ENCODE data around the gene FSTL4. TPM values are rescaled to one million over a fixed set of nuclear protein-coding genes. Genes with fewer than 3 reads are reported as not detected.

Gene FSTL4
- total RNA-seq, 1 donor from 2014 or later: not detected

GRCh38 chr5:133340822-133341221 lies 271.5 kb downstream of the FSTL4 start:
- peaks cover 5% of the 10 kb centered on the region for H3K27me3 ChIP-seq (ENCODE audit: low read depth)
- DNase-seq: no peak
- intact Hi-C loops (cut with micrococcal nuclease): no loop called here

GRCh38 chr5:133340002-133340755 lies 272.2 kb downstream of the FSTL4 start:
- H3K4me1 ChIP-seq: no peaks in the 10 kb centered on the region
- no peaks in the 10 kb centered on the region for H3K36me3 ChIP-seq
- no peak for TF ChIP-seq CTCF (IDR thresholded peaks at IDR 0.05; ENCODE audit: borderline replicate concordance)
- H3K27ac ChIP-seq (replicated peaks): no peak overlapping the region
- intact Hi-C loops (cut with micrococcal nuclease): no loop called here
- H3K4me3 ChIP-seq: no peak overlapping the region
- H3K9me3 ChIP-seq (replicated peaks): no peaks in the 10 kb centered on the region
- no peak for DNase-seq
- H3K27me3 ChIP-seq (ENCODE audit: low read depth): peaks cover 8% of the 10 kb centered on the region

More at GRCh38 chr5:133340822-133341221, 271.5 kb downstream of the FSTL4 start:
- H3K4me3 ChIP-seq: no peak overlapping the region
- no peaks in the 10 kb centered on the region for H3K4me1 ChIP-seq
- H3K9me3 ChIP-seq (replicated peaks): no peaks in the 10 kb centered on the region
- H3K27ac ChIP-seq (replicated peaks): no peak overlapping the region
- no peaks in the 10 kb centered on the region for H3K36me3 ChIP-seq
- TF ChIP-seq CTCF (IDR thresholded peaks at IDR 0.05; ENCODE audit: borderline replicate concordance): no peak

- no peaks in the 10 kb centered on the region for H3K4me1 ChIP-seq
- no peak overlapping the region for H3K27ac ChIP-seq (replicated peaks)
- intact Hi-C loops (cut with micrococcal nuclease): no loop called here
- H3K36me3 ChIP-seq: no peaks in the 10 kb centered on the region
- no peaks in the 10 kb centered on the region for H3K9me3 ChIP-seq (replicated peaks)
- no peak for DNase-seq
- H3K27me3 ChIP-seq (ENCODE audit: low read depth): peaks cover 20% of the 10 kb centered on the region
- no peak overlapping the region for H3K4me3 ChIP-seq
- no peak for TF ChIP-seq CTCF (IDR thresholded peaks at IDR 0.05; ENCODE audit: borderline replicate concordance)
Measured at GRCh38 chr5:133338504-133339355, 273.6 kb downstream of the FSTL4 start.

GRCh38 chr5:133337795-133338445 lies 274.4 kb downstream of the FSTL4 start:
- peaks cover 28% of the 10 kb centered on the region for H3K27me3 ChIP-seq (ENCODE audit: low read depth)
- no peaks in the 10 kb centered on the region for H3K9me3 ChIP-seq (replicated peaks)
- intact Hi-C loops (cut with micrococcal nuclease): no loop called here
- no peak for TF ChIP-seq CTCF (IDR thresholded peaks at IDR 0.05; ENCODE audit: borderline replicate concordance)
- no peak overlapping the region for H3K4me3 ChIP-seq
- H3K27ac ChIP-seq (replicated peaks): no peak overlapping the region
- H3K4me1 ChIP-seq: no peaks in the 10 kb centered on the region
- DNase-seq: no peak
- no peaks in the 10 kb centered on the region for H3K36me3 ChIP-seq

GRCh38 chr5:133336969-133337410 lies 275.4 kb downstream of the FSTL4 start:
- no peak overlapping the region for H3K4me3 ChIP-seq
- TF ChIP-seq CTCF (IDR thresholded peaks at IDR 0.05; ENCODE audit: borderline replicate concordance): no peak
- no peak overlapping the region for H3K27ac ChIP-seq (replicated peaks)
- H3K9me3 ChIP-seq (replicated peaks): no peaks in the 10 kb centered on the region
- H3K36me3 ChIP-seq: no peaks in the 10 kb centered on the region
- no peak for DNase-seq
- intact Hi-C loops (cut with micrococcal nuclease): no loop called here
- H3K4me1 ChIP-seq: no peaks in the 10 kb centered on the region
- peaks cover 35% of the 10 kb centered on the region for H3K27me3 ChIP-seq (ENCODE audit: low read depth)
